ENCODE results near the gene POMT1. TPM values are rescaled to one million over a fixed set of nuclear protein-coding genes. Genes with fewer than 3 reads are reported as not detected.

Gene POMT1
- total RNA-seq, 1 donor from 2014 or later: 26.5 TPM

GRCh38 chr9:131554087-131554842 is 51.5 kb downstream of the POMT1 start:
- no peak for DNase-seq (ENCODE audit: low spot score)

GRCh38 chr9:131554843-131555351 is 52.2 kb downstream of the POMT1 start:
- no peak for DNase-seq (ENCODE audit: low spot score)

DNA sequence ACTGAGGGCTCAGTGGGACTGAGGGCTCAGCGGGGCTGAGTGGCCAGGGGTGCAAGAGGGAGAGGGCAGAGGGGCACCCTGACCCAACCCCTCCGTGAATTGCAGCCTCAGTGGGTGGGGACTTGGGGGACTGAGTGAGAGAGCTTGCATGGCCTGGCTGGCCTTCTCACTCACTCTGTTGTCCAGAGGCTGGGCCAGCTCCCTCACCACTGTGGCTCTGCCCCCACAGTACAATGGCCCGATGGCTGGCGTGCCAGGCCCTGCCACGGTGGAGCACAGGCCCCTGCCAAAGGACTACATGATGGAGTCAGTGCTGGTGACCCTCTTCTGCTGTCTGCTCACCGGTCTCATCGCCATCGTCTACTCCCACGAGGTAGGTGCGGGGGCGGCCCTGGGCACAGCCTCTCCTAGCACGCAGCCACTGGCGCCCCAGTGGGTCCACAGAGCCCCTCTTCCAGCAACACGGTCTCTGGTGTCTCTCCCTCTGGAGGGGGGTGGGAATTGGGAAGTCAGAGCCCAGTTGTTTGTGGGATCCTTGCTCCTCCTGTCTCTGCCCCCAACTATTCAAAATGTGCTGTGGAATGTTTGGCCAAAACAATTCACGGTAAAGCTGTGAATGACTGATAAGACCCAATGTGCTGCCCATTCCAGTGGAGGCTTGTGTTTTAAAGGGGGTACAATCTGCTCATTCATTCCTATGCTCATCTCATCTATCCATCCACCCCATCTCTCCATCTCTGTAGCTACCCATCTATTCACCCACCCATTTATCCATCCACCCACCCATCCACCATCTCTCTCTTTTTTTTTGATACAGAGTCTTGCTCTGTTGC is 53.3 kb downstream of the POMT1 start:
- no peak for DNase-seq (ENCODE audit: low spot score)

- no peak for DNase-seq (ENCODE audit: low spot score)
Observed at GRCh38 chr9:131557855-131558548, 55.3 kb downstream of the POMT1 start.

GRCh38 chr9:131559421-131560000 is 56.8 kb downstream of the POMT1 start:
- no peak for DNase-seq (ENCODE audit: low spot score)

DNA sequence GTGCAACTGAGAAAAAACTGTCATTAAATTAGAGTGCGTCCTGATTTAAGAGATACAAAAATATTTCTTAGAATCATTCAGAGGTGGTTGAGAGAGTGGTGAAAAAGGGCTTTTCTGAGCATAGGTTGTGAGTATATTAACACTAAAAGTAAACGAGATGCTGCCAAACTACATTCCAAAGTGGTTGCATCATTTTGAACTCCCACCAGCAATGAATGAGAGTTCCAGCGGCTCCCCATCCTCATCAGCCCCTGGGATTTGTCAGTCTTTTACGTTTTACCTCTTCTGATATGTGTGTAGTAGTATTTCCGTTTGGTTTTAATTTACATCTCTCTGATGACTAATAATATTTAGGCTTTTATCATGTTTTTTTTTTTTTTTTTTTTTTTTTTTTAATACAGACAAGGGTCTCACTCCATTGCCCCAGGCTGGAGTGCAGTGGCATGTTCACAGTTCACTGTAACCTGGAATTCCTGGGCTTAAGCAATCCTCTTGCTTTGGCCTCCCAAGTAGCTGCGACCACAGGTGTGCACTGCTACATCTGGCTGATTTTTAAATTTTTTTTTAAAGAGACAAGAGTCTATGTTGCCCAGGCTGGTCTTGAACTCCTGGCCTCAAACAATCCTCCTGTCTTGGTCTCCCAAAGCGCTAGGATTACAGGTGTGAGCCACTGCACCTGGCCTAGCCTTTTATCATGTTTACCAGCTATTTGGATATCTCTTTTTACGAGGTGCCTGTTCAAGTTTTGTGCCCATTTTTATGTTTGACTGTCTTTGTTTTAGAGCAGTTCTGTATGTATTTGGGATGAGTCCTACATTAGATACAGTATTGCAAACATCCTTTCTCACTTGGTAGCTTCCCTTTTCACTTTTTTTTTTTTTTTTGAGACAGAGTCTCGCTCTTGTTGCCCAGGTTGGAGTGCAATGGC is 59.6 kb downstream of the POMT1 start:
- DNase-seq (ENCODE audit: low spot score): no peak

DNA sequence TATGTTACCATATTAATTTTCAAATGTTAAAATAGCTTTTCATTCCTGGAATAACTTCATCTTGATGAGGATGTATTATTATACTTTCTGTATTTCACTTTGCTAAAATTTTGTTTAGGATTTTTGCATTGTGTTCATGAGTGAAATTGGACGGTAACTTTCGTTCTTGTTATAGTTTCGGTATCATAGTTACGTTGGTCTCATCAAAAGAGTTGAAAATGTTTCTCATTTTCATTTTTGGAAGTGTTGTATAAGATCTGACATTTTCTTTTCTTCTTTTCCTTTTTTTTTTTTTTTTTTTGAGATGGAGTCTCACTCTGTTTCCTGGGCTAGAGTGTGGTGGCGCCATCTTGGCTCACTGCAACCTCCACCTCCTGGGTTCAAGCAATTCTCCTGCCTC is 62.7 kb downstream of the POMT1 start:
- no peak for DNase-seq (ENCODE audit: low spot score)

- no peak for DNase-seq (ENCODE audit: low spot score)
Observed at GRCh38 chr9:131566158-131566557, 63.4 kb downstream of the POMT1 start.

- no peak for DNase-seq (ENCODE audit: low spot score)
Observed at GRCh38 chr9:131567910-131568309, 65.2 kb downstream of the POMT1 start.

Other genes with a start within 250 kb of the POMT1 start
- 3.3 TPM for gene FAM78A, start 226.4 kb upstream of the POMT1 start, total RNA-seq
- 3.9 TPM for gene PLPP7, start 213.2 kb upstream of the POMT1 start, total RNA-seq
- gene PRRC2B, start 108.8 kb upstream of the POMT1 start, total RNA-seq: 215 TPM
- gene UCK1, start 28.3 kb downstream of the POMT1 start, total RNA-seq: 20.4 TPM
- not detected for gene PRRT1B, start 42.6 kb downstream of the POMT1 start, total RNA-seq
- gene RAPGEF1, start 237.2 kb downstream of the POMT1 start, total RNA-seq: 64.9 TPM

Data from ureter (tissue), 1 donor.